Coronary artery (tissue), 2 donors: ENCODE data around the gene PLCG1.

Experiments used
- DNase-seq: peaks from one replicate; pipeline ENCODE4 v3.0.0-alpha.2; 2017; ENCODE audit warnings: low spot score
- H3K27ac ChIP-seq, 2 donors: fragments of 200-600 bp; sonication (generic); one replicate each; pipeline ENCODE4 v1.5.1; 2016 to 2019
- H3K4me3 ChIP-seq: fragments of 200-600 bp; sonication (generic); 2 replicates; pipeline ENCODE4 v1.5.1; 2016; ENCODE audit warnings: mild to moderate bottlenecking, moderate library complexity
- TF ChIP-seq, protein P1 (sequence below): fragments of 200-600 bp; sonication (generic); IDR thresholded peaks from one replicate; pipeline ENCODE4 v1.5.1; 2019; ENCODE audit warnings: antibody characterized with exemption

The PLCG1 gene

DNA sequence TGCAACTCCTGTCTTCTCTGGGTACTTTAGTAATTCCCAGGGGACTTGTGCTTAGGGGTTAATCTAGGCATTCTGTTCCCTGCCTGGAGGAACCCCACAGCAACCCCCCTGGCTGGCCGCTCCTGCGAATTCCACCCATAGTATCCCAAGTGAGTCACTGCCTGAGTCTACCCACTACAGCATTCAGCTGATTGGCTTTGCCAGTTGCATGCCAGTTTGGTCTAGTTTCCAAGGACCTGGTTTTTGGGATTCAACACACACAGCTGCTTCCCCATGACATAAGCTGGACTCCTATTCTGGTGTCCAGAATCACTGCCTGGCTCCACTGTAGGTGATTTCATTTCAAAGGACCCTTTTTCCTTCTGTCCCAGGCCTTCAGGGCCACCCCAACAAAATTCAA lies 40.3 kb downstream of the PLCG1 start:
- TF ChIP-seq, protein P1, sequence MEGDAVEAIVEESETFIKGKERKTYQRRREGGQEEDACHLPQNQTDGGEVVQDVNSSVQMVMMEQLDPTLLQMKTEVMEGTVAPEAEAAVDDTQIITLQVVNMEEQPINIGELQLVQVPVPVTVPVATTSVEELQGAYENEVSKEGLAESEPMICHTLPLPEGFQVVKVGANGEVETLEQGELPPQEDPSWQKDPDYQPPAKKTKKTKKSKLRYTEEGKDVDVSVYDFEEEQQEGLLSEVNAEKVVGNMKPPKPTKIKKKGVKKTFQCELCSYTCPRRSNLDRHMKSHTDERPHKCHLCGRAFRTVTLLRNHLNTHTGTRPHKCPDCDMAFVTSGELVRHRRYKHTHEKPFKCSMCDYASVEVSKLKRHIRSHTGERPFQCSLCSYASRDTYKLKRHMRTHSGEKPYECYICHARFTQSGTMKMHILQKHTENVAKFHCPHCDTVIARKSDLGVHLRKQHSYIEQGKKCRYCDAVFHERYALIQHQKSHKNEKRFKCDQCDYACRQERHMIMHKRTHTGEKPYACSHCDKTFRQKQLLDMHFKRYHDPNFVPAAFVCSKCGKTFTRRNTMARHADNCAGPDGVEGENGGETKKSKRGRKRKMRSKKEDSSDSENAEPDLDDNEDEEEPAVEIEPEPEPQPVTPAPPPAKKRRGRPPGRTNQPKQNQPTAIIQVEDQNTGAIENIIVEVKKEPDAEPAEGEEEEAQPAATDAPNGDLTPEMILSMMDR = no peak
- DNase-seq = peak; percentile 92
- H3K27ac ChIP-seq = peak overlapping the region; percentile 86 to 93
- no peak overlapping the region for H3K4me3 ChIP-seq

DNA sequence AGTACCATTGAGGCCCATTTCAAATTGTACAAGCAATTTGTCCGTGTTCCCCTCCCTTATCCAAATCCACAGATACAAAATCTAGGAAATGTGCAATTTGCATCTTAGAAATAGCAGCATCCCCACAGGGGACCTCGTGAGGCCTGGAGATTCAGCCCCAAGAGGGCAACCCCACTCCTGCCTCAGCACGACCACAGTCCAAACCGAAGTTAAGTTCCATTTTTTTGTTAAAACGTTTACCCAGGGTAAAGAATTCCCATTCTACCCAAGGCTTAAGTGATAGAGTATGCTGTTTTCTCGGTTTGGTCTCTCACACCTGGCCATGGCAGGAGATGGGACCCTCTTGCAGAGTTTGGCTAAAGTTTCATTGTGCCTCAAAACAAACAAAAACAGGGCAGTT lies 41.2 kb downstream of the PLCG1 start:
- DNase-seq = no peak
- Histone ChIP-seq H3K4me3 (no peak overlapping the region), H3K27ac (peak overlapping the region; percentile 86 to 93)
- TF ChIP-seq, protein P1 = no peak

DNA sequence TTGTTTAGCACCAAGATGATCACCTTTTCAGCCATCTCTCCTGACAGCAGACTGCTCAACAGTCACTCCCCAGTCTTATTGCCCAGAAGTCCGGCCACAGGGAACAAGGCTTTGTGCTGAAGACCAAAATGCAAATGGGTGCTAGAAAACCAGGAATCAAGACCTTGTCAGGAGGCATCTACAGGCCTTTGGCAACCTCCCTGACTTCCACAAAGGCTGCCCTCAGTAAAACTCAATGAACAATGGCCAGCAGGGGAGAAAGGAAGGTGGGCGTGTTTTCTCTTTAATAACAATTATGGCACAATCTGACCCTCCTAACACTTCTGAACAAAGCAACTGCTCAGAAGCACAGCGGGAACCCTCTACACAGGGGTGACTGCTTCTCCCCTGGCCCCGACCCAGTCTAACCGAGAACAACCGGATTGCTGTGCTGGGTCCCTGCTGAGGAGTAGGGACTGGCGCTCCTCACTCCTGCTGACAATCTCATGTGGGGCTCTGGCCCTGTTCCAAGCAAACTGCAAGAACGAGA lies 41.6 kb downstream of the PLCG1 start:
- TF ChIP-seq, protein P1 = no peak
- H3K4me3 ChIP-seq = no peak overlapping the region
- peak; percentile 65 for DNase-seq
- peak overlapping the region; percentile 86 to 93 for H3K27ac ChIP-seq

DNA sequence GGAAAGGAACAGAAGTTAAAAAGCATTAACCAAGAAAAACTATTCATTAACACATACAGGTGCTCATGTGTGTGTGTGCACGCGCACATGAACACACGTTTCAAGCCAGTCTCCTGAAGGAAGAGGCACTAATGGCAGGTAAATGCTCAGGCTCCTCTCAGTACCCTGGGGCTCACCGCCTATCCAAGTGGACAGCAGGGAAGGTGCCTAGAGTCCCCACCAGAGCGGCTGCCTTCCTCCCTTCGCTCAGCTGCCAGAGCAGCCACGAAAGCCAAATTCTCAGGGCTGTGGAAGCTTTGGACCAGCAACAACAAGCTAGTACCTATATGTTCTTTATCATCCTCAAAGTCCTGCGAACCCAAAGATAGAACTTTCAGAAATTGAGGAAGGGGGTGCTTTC lies 42.6 kb downstream of the PLCG1 start:
- TF ChIP-seq, protein P1 = no peak
- H3K27ac ChIP-seq = peak overlapping the region in 1 of 2 donors; percentile 68
- no peak for DNase-seq
- H3K4me3 ChIP-seq = no peak overlapping the region

DNA sequence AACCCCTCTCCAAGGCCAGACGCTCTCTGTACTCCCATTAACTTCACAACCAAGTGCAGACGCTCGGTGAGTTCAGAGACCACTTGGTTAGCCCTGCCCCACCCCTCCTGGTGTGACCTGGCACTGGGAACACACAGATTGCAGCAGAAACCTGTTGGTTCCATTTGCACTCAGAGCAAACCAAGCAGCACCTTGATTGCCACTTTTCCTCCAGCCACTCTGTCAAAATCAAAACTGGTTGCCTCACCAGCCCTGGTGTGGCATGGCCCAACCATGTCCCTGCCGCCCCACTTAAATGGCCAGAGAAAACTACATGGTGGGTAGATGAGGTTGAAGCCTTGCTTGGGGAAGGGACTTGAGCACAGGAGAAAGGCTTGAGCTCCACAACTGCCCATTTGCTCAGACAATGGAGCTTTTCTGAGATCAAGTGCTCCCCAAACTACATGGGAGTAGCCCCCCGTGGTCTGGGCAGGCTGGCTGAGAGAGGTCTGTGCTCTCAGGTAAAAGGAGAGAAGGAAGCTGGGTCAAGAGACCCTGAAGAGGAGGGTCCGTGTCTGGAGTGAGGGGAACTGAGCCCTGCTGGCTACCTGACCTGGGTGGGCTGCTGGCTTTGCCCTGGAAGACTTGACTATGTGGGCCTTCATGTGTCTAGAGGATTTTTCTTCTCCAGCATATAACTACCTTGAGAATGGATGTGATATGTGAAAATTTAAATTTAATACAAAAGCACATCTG lies 43.4 kb downstream of the PLCG1 start:
- peak overlapping the region in 1 of 2 donors; percentile 68 for H3K27ac ChIP-seq
- H3K4me3 ChIP-seq = no peak overlapping the region
- peak; percentile 69 for DNase-seq
- TF ChIP-seq, protein P1 = no peak

DNA sequence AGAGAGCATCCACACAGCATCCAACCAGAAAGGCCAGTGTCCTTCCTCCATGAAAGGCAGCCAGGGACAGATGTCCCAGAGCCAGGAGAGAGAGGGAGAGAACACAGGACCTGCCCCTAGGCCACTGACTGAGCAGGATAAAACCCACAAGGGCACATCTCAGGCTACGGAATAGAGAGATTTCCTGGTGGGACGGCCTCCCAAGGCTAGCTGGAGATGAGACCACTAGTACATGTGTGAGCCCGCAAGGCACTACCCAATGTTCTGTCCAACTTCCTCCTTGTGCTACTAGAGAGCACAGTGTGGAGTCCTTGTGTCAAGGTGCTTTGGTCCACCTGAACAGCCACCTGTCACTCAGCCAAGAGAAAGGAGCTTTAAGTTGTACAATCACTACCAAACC lies 44.2 kb downstream of the PLCG1 start:
- DNase-seq = no peak
- no peak overlapping the region for H3K27ac ChIP-seq

More for the DNA sequence above, 44.2 kb downstream of the PLCG1 start:
- no peak overlapping the region for H3K4me3 ChIP-seq
- TF ChIP-seq, protein P1 = no peak
